ENCODE data around the gene ZNF148. TPM values are rescaled to one million over a fixed set of nuclear protein-coding genes. Genes with fewer than 3 reads are reported as not detected.

The ZNF148 gene
- total RNA-seq, 2 experiments from 2014 or later: 30.9 to 34.0 TPM

- H3K9me3 ChIP-seq (ENCODE audit: control insufficient read depth in 1 of 2, insufficient read depth in 1 of 2, low read length in 2 of 2): peaks cover 0 to 7% of the 10 kb centered on the region in 2 experiments
- no peak overlapping the region for H3K27ac ChIP-seq (ENCODE audit: low read depth in 1 of 2, low read length in 2 of 2)
- ChIA-PET POLR2A (no interaction called here), CTCF (no interaction called here)
- ATAC-seq (ENCODE audit: poor library complexity): no peak
- intact Hi-C loops (cut with DNase I, micrococcal nuclease): no loop called here
- Mint-ChIP-seq H3K27me3 (no peaks in the 10 kb centered on the region), H3K36me3 (ENCODE audit: low read depth) (peaks cover 42% of the 10 kb centered on the region), H3K9me3 (peaks cover 7% of the 10 kb centered on the region), H3K4me3 (no peak overlapping the region), H3K4me1 (ENCODE audit: low read depth) (peaks cover 64% of the 10 kb centered on the region), H3K27ac (no peak overlapping the region)
- no peak for TF ChIP-seq CTCF (IDR thresholded peaks at IDR 0.05)
- H3K4me3 ChIP-seq (ENCODE audit: low read length): no peak overlapping the region
- H3K4me1 ChIP-seq (ENCODE audit: insufficient read depth, low read length): peaks cover 6% of the 10 kb centered on the region
- no peaks in the 10 kb centered on the region for H3K27me3 ChIP-seq (ENCODE audit: control insufficient read depth in 1 of 2, insufficient read depth in 2 of 2, low read length in 2 of 2)
- DNase-seq: no peak
- no peaks in the 10 kb centered on the region for H3K36me3 ChIP-seq (ENCODE audit: insufficient read depth, low read length)
Measured at GRCh38 chr3:125340121-125340520, 35.0 kb downstream of the ZNF148 start.

- CTCF ChIA-PET: no interaction called here
- Mint-ChIP-seq H3K27ac (peak overlapping the region; percentile 2), H3K4me3 (no peak overlapping the region), H3K9me3 (peaks cover under 1% of the 10 kb centered on the region), H3K36me3 (ENCODE audit: low read depth) (peaks cover 37% of the 10 kb centered on the region), H3K4me1 (ENCODE audit: low read depth) (peaks cover 61% of the 10 kb centered on the region), H3K27me3 (no peaks in the 10 kb centered on the region)
- peaks cover 6% of the 10 kb centered on the region for H3K4me1 ChIP-seq (ENCODE audit: insufficient read depth, low read length)
- H3K27ac ChIP-seq (ENCODE audit: low read depth in 1 of 2, low read length in 2 of 2): no peak overlapping the region
- ATAC-seq (ENCODE audit: poor library complexity): no peak
- DNase-seq: no peak
- no peak overlapping the region for H3K4me3 ChIP-seq (ENCODE audit: low read length)
- peaks cover 0 to 3% of the 10 kb centered on the region in 2 experiments for H3K9me3 ChIP-seq (ENCODE audit: control insufficient read depth in 1 of 2, insufficient read depth in 1 of 2, low read length in 2 of 2)
- TF ChIP-seq CTCF (IDR thresholded peaks at IDR 0.05): no peak
- no peaks in the 10 kb centered on the region for H3K36me3 ChIP-seq (ENCODE audit: insufficient read depth, low read length)
- POLR2A ChIA-PET: no interaction called here
- H3K27me3 ChIP-seq (ENCODE audit: control insufficient read depth in 1 of 2, insufficient read depth in 2 of 2, low read length in 2 of 2): no peaks in the 10 kb centered on the region
- intact Hi-C loops (cut with DNase I, micrococcal nuclease): no loop called here
Measured at GRCh38 chr3:125337506-125337905, 37.6 kb downstream of the ZNF148 start.

GRCh38 chr3:125334675-125335560 is 40.2 kb downstream of the ZNF148 start:
- Histone ChIP-seq H3K36me3 (ENCODE audit: insufficient read depth, low read length) (peaks cover 3% of the 10 kb centered on the region), H3K27ac (ENCODE audit: low read depth in 1 of 2, low read length in 2 of 2) (no peak overlapping the region), H3K4me3 (ENCODE audit: low read length) (no peak overlapping the region), H3K4me1 (ENCODE audit: insufficient read depth, low read length) (peaks cover under 1% of the 10 kb centered on the region), H3K9me3 (ENCODE audit: control insufficient read depth in 1 of 2, insufficient read depth in 1 of 2, low read length in 2 of 2) (no peaks in the 10 kb centered on the region), H3K27me3 (ENCODE audit: control insufficient read depth in 1 of 2, insufficient read depth in 2 of 2, low read length in 2 of 2) (no peaks in the 10 kb centered on the region)
- no peak for DNase-seq
- peak overlapping the region; percentile 8 for H3K27ac Mint-ChIP-seq
- peaks cover 2% of the 10 kb centered on the region for H3K9me3 Mint-ChIP-seq
- peaks cover 62% of the 10 kb centered on the region for H3K4me1 Mint-ChIP-seq (ENCODE audit: low read depth)
- H3K36me3 Mint-ChIP-seq (ENCODE audit: low read depth): peaks cover 39% of the 10 kb centered on the region
- H3K27me3 Mint-ChIP-seq: no peaks in the 10 kb centered on the region
- intact Hi-C loops (cut with DNase I, micrococcal nuclease): loop anchor here in 1 of 2 experiments (5.0 kb wide), 1 partner anchor 37 kb away; no protein-coding TSS in a partner anchor
- ChIA-PET CTCF (no interaction called here), POLR2A (interaction anchor here (1.8 kb wide), 1 partner anchor 40 kb away, joined by 4 read pairs; the partner anchor contains the start of gene ZNF148)
- TF ChIP-seq CTCF (IDR thresholded peaks at IDR 0.05): no peak
- no peak overlapping the region for H3K4me3 Mint-ChIP-seq
- no peak for ATAC-seq (ENCODE audit: poor library complexity)

All from CD4-positive, alpha-beta T cell (primary cell).